Inferior parietal cortex (tissue), 1 donor: ENCODE results near the gene PPM1H.
"Not testable (repeated sequence)": the region's sequence is repeated elsewhere in the genome, so short reads cannot be mapped to it uniquely, and the experiment has no call there.

Experiments used
- DNase-seq: peaks from one replicate; pipeline ENCODE4 v3.0.0-alpha.2; 2016; ENCODE audit errors: extremely low spot score

Gene PPM1H

GRCh38 chr12:62908674-62909073, 26.3 kb downstream of the PPM1H start:
- no peak for DNase-seq

DNA sequence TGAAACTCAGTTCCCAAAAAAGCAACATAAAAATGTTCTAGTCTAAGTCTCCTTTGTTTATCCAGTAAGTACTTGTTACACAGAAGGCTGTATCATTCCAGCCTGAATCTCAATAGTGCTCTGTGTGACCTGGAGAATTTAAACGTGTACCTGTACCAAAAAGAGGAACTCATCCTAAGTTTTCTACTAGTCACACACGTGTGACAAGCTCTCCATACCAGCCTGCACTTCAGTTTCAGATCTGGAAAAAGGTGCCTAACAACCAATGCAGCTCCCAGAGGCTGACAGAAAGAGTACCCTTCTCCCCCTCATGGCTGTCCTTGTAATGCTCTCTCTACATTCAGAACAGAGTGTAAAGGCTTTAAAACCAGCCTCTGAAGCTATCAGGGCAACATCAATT, 27.4 kb downstream of the PPM1H start:
- no peak for DNase-seq

DNA sequence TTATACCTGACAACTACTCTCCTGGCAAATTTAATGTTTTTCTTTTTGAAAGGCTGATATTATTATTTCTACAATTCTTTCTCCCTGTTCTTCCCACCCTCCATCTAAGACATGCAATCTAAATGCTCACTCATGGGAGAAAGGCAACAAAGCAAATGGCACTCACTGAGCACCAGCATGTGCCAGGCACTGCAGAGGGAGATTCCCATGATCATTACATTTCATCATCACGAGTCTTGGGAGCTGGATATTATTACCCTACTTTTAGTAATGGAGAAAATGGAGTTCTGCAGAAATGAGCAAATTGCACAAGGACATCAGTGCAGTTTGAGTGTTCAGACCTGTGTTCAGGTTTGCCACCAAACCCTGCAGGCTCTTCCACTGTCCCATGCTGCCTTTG, 27.9 kb downstream of the PPM1H start:
- no peak for DNase-seq

DNA sequence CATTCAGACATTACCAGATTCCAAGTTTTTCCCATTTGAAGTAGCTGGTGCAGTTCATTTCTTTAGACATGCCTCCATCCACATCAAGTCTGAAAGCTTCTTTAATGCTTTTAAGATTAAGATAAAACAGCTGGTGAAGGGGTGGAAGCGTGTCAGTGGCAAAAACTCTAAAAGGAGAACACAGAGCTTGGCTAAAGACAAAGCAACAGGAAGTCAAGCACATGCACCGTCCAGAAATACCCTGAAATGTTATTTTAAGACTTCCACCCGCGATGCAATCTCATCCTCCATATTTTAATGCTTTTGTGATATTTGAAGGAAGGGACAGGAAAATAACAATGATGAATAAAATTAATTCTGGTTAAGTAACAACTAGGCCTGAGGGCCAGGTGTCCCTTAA, 31.8 kb downstream of the PPM1H start:
- no peak for DNase-seq

GRCh38 chr12:62900686-62901272, 34.2 kb downstream of the PPM1H start:
- no peak for DNase-seq

GRCh38 chr12:62899568-62900390, 35.2 kb downstream of the PPM1H start:
- no peak for DNase-seq

DNA sequence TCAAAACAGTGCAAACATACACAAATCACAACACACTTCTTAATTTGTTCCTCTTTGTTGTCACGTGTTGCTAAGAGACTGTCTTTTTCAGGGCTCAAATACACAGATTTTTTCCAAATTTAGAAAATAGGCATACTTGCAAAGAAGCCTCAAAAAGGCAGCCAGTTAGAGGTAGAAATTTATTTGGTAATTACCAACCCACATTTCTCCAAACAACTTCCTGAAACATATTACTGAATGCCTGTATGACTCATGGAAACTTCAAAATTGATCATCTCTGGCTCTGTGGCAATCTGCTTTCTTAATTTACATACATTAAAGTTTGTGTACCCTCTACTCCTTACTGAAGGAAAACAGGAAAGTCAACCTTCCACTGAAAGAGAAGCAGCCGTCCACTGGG, 36.4 kb downstream of the PPM1H start:
- no peak for DNase-seq

DNA sequence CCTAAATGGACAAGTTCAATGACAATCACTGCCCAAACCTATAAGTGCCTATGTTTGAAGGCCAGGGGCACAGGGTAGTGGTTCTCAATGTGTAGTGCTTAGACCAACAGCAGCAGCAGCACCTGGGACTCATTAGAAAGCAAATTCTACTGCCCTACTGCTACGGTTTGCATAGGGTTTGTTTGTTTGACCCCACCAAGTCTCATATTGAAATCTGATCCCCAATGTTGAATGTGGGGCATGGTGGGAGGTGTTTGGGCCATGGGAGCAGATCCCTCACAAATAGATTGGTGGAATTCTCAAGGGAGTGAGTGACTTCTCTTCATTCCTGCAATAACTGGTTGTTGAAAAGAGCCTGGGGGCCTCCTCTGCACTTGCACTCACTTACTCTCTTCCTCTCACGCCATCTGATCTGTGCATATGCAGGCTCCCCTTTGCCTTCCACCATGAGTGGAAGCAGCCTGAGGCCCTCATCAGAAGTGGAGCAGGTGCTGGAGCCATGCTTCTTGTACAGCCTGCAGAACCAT, 39.5 kb downstream of the PPM1H start:
- DNase-seq: no peak

- no peak for DNase-seq
Observed at GRCh38 chr12:62893276-62893675, 41.7 kb downstream of the PPM1H start.

DNA sequence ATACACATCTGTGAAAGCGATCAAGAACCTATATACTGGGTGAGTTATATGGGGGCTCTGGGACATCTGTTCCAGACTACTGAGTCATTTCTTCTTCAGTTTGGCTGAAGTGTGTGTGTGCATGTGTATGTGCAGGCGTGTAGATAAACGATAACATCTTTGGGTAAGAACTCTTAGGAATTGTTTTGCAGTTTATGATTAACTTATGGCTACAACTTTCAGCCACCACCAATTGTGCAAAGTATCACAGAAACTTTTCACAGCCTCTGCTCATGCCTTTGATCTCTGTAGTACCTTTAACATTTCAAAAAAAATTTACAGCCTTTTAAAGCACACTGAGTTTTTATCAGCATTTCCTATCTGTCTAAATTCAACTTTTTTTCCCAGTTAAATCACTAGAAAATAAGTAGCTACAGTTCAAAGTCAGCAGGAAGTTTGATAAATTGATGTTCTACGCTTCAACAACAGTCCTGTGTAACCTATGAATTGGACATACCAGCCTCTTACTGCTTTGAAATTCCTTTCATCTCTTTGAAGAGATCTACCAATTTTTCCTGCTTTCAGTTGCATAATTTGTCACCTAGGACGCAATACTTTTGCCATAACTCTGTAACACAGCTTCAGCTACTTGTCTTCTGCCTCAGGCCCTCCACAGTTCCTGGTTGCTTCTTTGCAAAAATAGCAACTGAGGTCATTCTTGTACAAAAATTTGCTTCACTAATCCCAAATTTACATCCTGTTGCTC, 43.0 kb downstream of the PPM1H start:
- no peak for DNase-seq

GRCh38 chr12:62888454-62889110, 46.4 kb downstream of the PPM1H start:
- DNase-seq: no peak

- no peak for DNase-seq
Observed at GRCh38 chr12:62886796-62887195, 48.2 kb downstream of the PPM1H start.

GRCh38 chr12:62885242-62885641, 49.7 kb downstream of the PPM1H start:
- DNase-seq: no peak

DNA sequence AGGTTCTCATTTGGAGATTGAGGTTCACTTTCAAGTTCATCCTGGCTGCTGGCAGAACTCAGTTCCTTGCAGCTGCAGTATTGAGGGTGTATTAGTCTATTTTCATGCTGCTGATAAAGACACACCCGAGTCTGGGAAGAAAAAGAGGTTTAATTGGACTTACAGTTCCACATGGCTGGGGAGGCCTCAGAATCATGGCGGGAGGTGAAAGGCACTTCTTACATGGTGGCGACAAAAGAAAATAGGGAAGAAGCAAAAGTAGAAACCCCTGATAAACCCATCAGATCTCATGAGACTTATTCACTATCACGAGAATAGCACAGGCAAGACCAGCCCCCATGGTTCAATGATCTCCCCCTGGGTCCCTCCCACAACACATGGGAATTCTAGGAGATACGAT, 50.1 kb downstream of the PPM1H start:
- not testable (repeated sequence) for DNase-seq

DNA sequence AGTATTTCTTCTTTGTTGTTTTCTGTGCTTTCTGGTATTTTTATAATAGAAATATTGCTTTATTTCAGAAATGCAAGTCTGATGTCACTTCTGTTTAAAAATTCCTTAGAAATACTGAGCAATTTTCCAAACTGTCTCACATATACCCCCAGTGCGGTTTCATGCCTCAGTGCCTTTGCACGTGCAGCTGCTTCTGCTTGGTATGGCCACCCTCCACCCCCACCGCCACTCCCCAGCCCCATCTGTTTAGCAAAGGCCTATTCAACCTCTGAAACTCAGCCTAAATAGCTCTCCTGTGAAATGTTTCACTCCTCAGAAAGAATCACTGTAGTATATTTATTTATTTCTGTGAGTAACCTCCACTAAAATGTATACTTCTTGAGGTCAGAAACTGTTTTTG, 52.3 kb downstream of the PPM1H start:
- no peak for DNase-seq

- no peak for DNase-seq
Observed at GRCh38 chr12:62882140-62882539, 52.8 kb downstream of the PPM1H start.

DNA sequence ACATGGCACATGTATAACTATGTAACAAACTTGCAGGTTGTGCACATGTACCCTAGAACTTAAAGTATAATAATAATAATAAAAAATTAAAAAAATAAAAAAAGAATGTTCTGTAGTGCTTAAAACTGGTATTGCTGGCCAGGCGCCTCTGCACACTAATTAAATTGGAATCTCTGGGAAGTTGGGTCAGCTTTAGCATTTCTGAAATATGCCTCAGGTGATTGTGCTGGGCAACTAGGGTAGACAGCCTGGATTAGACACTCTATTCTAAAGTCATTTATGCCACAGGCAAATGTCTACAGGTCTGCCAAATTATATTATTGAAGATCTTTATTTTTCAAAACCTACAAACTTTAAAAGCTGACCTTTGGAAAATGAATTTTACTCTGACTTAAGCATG, 55.3 kb downstream of the PPM1H start:
- DNase-seq: no peak

- DNase-seq: not testable (repeated sequence)
Observed at GRCh38 chr12:62879228-62879627, 55.7 kb downstream of the PPM1H start.

- no peak for DNase-seq
Observed at GRCh38 chr12:62878211-62878610, 56.7 kb downstream of the PPM1H start.

DNA sequence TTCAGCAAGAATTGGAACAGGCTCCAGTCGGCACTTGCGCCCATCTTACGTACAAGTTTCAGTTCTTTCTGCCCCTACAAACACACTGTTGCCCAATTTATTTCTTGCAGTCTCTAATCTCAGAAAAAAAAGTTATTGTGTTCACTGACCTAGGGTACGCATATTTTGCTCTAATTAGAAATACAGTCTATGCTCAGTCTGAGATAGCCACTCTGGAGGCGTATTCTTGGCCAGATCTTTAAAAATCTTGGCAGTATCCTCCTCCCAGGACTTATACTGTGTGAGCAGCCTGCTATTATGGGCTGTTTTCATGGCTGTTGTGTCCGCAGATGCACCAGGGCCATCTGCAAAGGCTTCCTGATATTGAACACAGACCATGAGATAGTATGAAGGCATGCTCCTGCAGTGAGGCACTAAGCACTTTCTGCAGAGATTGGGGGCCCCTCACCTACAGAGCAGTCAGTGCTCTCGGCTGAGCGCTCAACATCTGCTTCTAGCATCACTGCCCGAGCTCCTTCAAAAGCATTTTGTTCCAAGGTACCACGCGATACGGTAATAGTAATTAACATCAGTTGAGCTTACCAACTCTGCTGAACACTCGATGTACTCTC, 57.9 kb downstream of the PPM1H start:
- no peak for DNase-seq

- DNase-seq: no peak
Observed at GRCh38 chr12:62873826-62874448, 61.0 kb downstream of the PPM1H start.
